H1 (cell line): ENCODE results near the gene CDX2. TPM values are rescaled to one million over a fixed set of nuclear protein-coding genes. Genes with fewer than 3 reads are reported as not detected.

ENCODE experiments used
- CTCF ChIA-PET: fragments of 300-600 bp; sonication (Branson Sonifier 250); formaldehyde crosslinking; loops from one replicate; lab custom pipeline; 2021; ENCODE audit not compliant: partially characterized antibody; lab: Charles Lee
- POLR2A ChIA-PET: fragments of 300-600 bp; sonication (Branson Sonifier 250); formaldehyde crosslinking; loops from one replicate; lab custom pipeline; 2021; ENCODE audit warnings: inconsistent platforms; ENCODE audit not compliant: partially characterized antibody; lab: Charles Lee
- DNase-seq, 2 experiments: peaks; one replicate each; pipeline versions ENCODE4 v3.0.0 to v3.0.0-alpha.2; 2010 to 2022; ENCODE audit warnings: low spot score in 2 of 2, low read depth in 1 of 2, mixed read lengths in 1 of 2
- FAIRE-seq: peaks from 2 replicates; lab custom pipeline; 2011; peaks lifted over from hg19 to GRCh38; lab: Jason Lieb, UNC
- H2AFZ ChIP-seq: 2 replicates; pipeline ENCODE4 v1.8.1; 2012; ENCODE audit warnings: low read length, inconsistent platforms
- H2AK5ac ChIP-seq: 2 replicates; pipeline ENCODE4 v1.6.1; 2013; ENCODE audit warnings: low read depth, low read length
- H2BK120ac ChIP-seq: replicated peaks from 2 replicates; pipeline ENCODE3; 2013; ENCODE audit warnings: low read depth, low read length, inconsistent platforms
- H2BK12ac ChIP-seq: 2 replicates; pipeline ENCODE4 v1.6.1; 2013; ENCODE audit warnings: low read depth, low read length
- H2BK15ac ChIP-seq: 2 replicates; pipeline ENCODE4 v1.6.1; 2013; ENCODE audit warnings: low read length
- H2BK20ac ChIP-seq: 2 replicates; pipeline ENCODE4 v1.6.1; 2013; ENCODE audit warnings: low read length
- H2BK5ac ChIP-seq: 2 replicates; pipeline ENCODE4 v1.6.1; 2013; ENCODE audit warnings: low read depth, low read length
- H3K14ac ChIP-seq: 2 replicates; pipeline ENCODE4 v1.6.1; 2013; ENCODE audit warnings: inconsistent platforms; ENCODE audit not compliant: insufficient read length
- H3K18ac ChIP-seq: 2 replicates; pipeline ENCODE4 v1.6.1; 2013; ENCODE audit warnings: low read length; ENCODE audit errors: extremely low read depth
- H3K23ac ChIP-seq: 2 replicates; pipeline ENCODE4 v1.6.1; 2013; ENCODE audit warnings: inconsistent platforms; ENCODE audit not compliant: insufficient read length
- H3K23me2 ChIP-seq: 2 replicates; pipeline ENCODE4 v1.6.1; 2013; ENCODE audit warnings: low read depth, low read length
- H3K27ac ChIP-seq: 2 replicates; pipeline ENCODE4 v1.6.1; 2011; ENCODE audit warnings: low read depth, low read length, inconsistent platforms
- H3K27me3 ChIP-seq, 4 experiments: replicated peaks in 1 of 4; 1 replicate in 1 of 4; 2 replicates in 3 of 4; pipeline versions ENCODE4 v1.6.1 to v1.8.1; 2011 to 2013; ENCODE audit warnings: low read length in 3 of 4, mild to moderate bottlenecking in 3 of 4, inconsistent platforms in 2 of 4, mixed read lengths in 2 of 4, moderate library complexity in 1 of 4; ENCODE audit not compliant: control insufficient read depth in 3 of 4, insufficient read depth in 3 of 4; ENCODE audit errors: extremely low read depth in 1 of 4
- H3K36me3 ChIP-seq, 4 experiments: 2 replicates each; pipeline versions ENCODE4 v1.6.1 to v1.8.1; 2011 to 2013; ENCODE audit warnings: mild to moderate bottlenecking in 4 of 4, low read length in 3 of 4, moderate library complexity in 2 of 4, control low read depth in 1 of 4, inconsistent platforms in 1 of 4; ENCODE audit not compliant: insufficient read depth in 4 of 4, control insufficient read depth in 2 of 4
- H3K4ac ChIP-seq: replicated peaks from 2 replicates; pipeline ENCODE3; 2013; ENCODE audit warnings: low read length, low read depth, mixed read lengths, inconsistent platforms; ENCODE audit not compliant: insufficient read length
- H3K4me1 ChIP-seq, 4 experiments: replicated peaks in 1 of 4; 1 replicate in 1 of 4; 2 replicates in 3 of 4; pipeline versions ENCODE4 v1.6.1 to v1.8.1; 2011 to 2013; ENCODE audit warnings: low read length in 3 of 4, inconsistent platforms in 2 of 4, mixed read lengths in 1 of 4; ENCODE audit not compliant: insufficient read depth in 4 of 4, control insufficient read depth in 3 of 4
- H3K4me2 ChIP-seq, 2 experiments: 2 replicates each; pipeline versions ENCODE4 v1.6.1 to v1.8.1; 2011 to 2013; ENCODE audit warnings: low read depth in 2 of 2, low read length in 2 of 2, control low read depth in 1 of 2, inconsistent platforms in 1 of 2, mild to moderate bottlenecking in 1 of 2; ENCODE audit not compliant: insufficient read depth in 1 of 2
- H3K4me3 ChIP-seq, 4 experiments: fragments of 200-600, 300-600 bp in 1 of 4; sonication (generic), shearing (Covaris generic), sonication (Bioruptor Twin) in 1 of 4; 2 replicates each; pipeline versions ENCODE4 v1.5.1 to v1.8.1; 2011 to 2016; ENCODE audit warnings: low read length in 4 of 4, low read depth in 3 of 4, control low read depth in 2 of 4, inconsistent platforms in 2 of 4, mild to moderate bottlenecking in 2 of 4, mixed read lengths in 1 of 4, moderate library complexity in 1 of 4; ENCODE audit not compliant: insufficient read depth in 2 of 4; ENCODE audit errors: extremely low read depth in 1 of 4
- H3K56ac ChIP-seq: replicated peaks from 2 replicates; pipeline ENCODE3; 2013; ENCODE audit warnings: low read depth, mild to moderate bottlenecking, mixed read lengths, low read length, inconsistent platforms; ENCODE audit not compliant: insufficient read length
- H3K79me1 ChIP-seq: 2 replicates; pipeline ENCODE4 v1.6.1; 2013; ENCODE audit warnings: low read depth, low read length, control low read depth
- H3K79me2 ChIP-seq, 2 experiments: 2 replicates each; pipeline versions ENCODE4 v1.6.1 to v1.8.1; 2012 to 2013; ENCODE audit warnings: low read length in 2 of 2, mild to moderate bottlenecking in 2 of 2, inconsistent platforms in 1 of 2; ENCODE audit not compliant: insufficient read depth in 2 of 2, control insufficient read depth in 1 of 2
- H3K9ac ChIP-seq, 4 experiments: replicated peaks in 1 of 4; 1 replicate in 1 of 4; 2 replicates in 3 of 4; pipeline versions ENCODE4 v1.6.1 to v1.8.1; 2011 to 2013; ENCODE audit warnings: low read depth in 3 of 4, low read length in 3 of 4, control low read depth in 2 of 4, mild to moderate bottlenecking in 2 of 4, moderate library complexity in 2 of 4, inconsistent platforms in 1 of 4; ENCODE audit errors: extremely low read depth in 1 of 4
- H3K9me3 ChIP-seq, 2 experiments: 2 replicates each; pipeline versions ENCODE4 v1.6.1 to v1.8.1; 2012 to 2013; ENCODE audit warnings: mild to moderate bottlenecking in 2 of 2, moderate library complexity in 2 of 2, control low read depth in 1 of 2, inconsistent platforms in 1 of 2, low read depth in 1 of 2, low read length in 1 of 2, mixed read lengths in 1 of 2; ENCODE audit not compliant: insufficient read depth in 2 of 2
- H4K20me1 ChIP-seq, 2 experiments: replicated peaks in 1 of 2; 2 replicates each; pipeline versions ENCODE3 to v1.8.1; 2011 to 2013; ENCODE audit warnings: inconsistent platforms in 2 of 2, low read length in 2 of 2, mild to moderate bottlenecking in 1 of 2; ENCODE audit not compliant: insufficient read depth in 2 of 2, control insufficient read depth in 1 of 2
- H4K5ac ChIP-seq: 2 replicates; pipeline ENCODE4 v1.6.1; 2013; ENCODE audit warnings: low read length, low read depth, mixed read lengths, inconsistent platforms; ENCODE audit not compliant: insufficient read length
- H4K8ac ChIP-seq: 2 replicates; pipeline ENCODE4 v1.8.0; 2013; ENCODE audit warnings: mild to moderate bottlenecking, moderate library complexity, low read length, inconsistent platforms; ENCODE audit not compliant: insufficient read depth; ENCODE audit errors: extremely low read depth
- H4K91ac ChIP-seq: replicated peaks from 2 replicates; pipeline ENCODE3; 2013; ENCODE audit warnings: low read length, mixed read lengths, inconsistent platforms; ENCODE audit not compliant: insufficient read length
- ATF2 ChIP-seq: IDR thresholded peaks from 2 replicates; pipeline ENCODE4 v1.6.1; 2012; ENCODE audit warnings: low read length, inconsistent platforms
- NRF1 ChIP-seq: IDR thresholded peaks from 2 replicates; pipeline ENCODE4 v1.6.1; 2011; ENCODE audit warnings: mild to moderate bottlenecking, low read depth, low read length, improper control_type of control experiment
- WGBS, 2 experiments: shearing (Covaris generic) in 1 of 2; methylation state at CpG; one replicate each; pipeline versions ENCODE4 v1.1.6 to v1.1.7; 2013 to 2015; ENCODE audit warnings: low lambda C conversion rate in 2 of 2, mixed read lengths in 2 of 2, inconsistent platforms in 1 of 2, low coverage in 1 of 2, missing lambda C conversion rate in 1 of 2; ENCODE audit not compliant: insufficient replicate concordance in 2 of 2, insufficient coverage in 1 of 2, insufficient read length in 1 of 2; ENCODE audit errors: extremely low coverage in 1 of 2, missing lambda C conversion rate in 1 of 2; 5-methylcytosine and 5-hydroxymethylcytosine counted together
- long read RNA-seq, 2 experiments: library from RNA in 1 of 2; library from capped mRNA in 1 of 2; stranded (forward); transcript quantifications; one replicate each; pipeline ENCODE4 v2.0.0, GENCODE V29; 2021; ENCODE audit warnings: inconsistent platforms in 1 of 2
- polyA minus RNA-seq, 3 experiments: library from RNA; depleted of rRNA, polyadenylated mRNA; stranded (reverse); fragments of >200 nt; gene quantifications; 1 replicate in 2 of 3; 2 replicates in 1 of 3; pipeline ENCODE4 v1.2.3, GENCODE V29; 2011
- polyA plus RNA-seq, 7 experiments: library from polyadenylated mRNA; depleted of rRNA in 3 of 7; stranded (reverse) in 5 of 7; unstranded in 2 of 7; fragments of >200 nt in 5 of 7; fragments of 200-250 nt in 2 of 7; gene quantifications; 1 replicate in 5 of 7; 2 replicates in 1 of 7; 4 replicates in 1 of 7; pipeline versions ENCODE4 v1.2.1 to v1.2.3, GENCODE V29; 2011 to 2013; ENCODE audit warnings: missing spikeins in 2 of 7, mixed read lengths in 2 of 7
- total RNA-seq: library from RNA; stranded (reverse); fragmentation: NEBNext Ultra II Directional; extraction: Animal tissue kit (Norgen Biotek cat#: 25700); gene quantifications from 2 replicates; pipeline ENCODE4 v1.2.1, GENCODE V29; 2021

Gene CDX2
- total RNA-seq (0.09 TPM in 1 of 2 replicates, not detected in the other), polyA plus RNA-seq (2011; rRNA removed) (not detected in 2 replicates), polyA minus RNA-seq (2011; rRNA and poly(A)+ RNA removed) (0.06 TPM in 1 of 2 replicates, not detected in the other)
- polyA plus RNA-seq (2011; cell fraction: cytosol; rRNA removed) = not detected
- polyA plus RNA-seq (2011; cell fraction: nucleus; rRNA removed) = 0.03 TPM
- 0.04 to 0.08 TPM (median 0.05 TPM) in 3 of 4 replicates, not detected in the other for polyA plus RNA-seq (2012, experiment 1 of 2)
- 0.13 TPM for polyA plus RNA-seq (2012, experiment 2 of 2)
- 0.06 TPM for polyA plus RNA-seq (2013, experiment 1 of 2)
- 0.17 TPM for polyA plus RNA-seq (2013, experiment 2 of 2)
- not detected for polyA minus RNA-seq (2011; cell fraction: cytosol; rRNA and poly(A)+ RNA removed)
- not detected for polyA minus RNA-seq (2011; cell fraction: nucleus; rRNA and poly(A)+ RNA removed)
- long read RNA-seq, experiment 1 = 0 reads
- long read RNA-seq, experiment 2 = 0 reads

GRCh38 chr13:27969082-27969865 is at the start of gene CDX2:
TSS of gene CDX2 (minus strand) at chr13:27969315. CDS start at chr13:27969006, 309 bp downstream.
- WGBS, 2 experiments = 0% methylated on average over 34 of the region's 34 CpGs; no CpG with 5 or more reads in 1 of the 2 experiments
- POLR2A ChIA-PET = interaction anchor here (1.1 to 5.6 kb wide), 5 partner anchors 9 to 173 kb away, joined by 3 to 31 read pairs (median 5); no protein-coding TSS in a partner anchor
- H3K4me2 ChIP-seq = peak within 1 kb of the TSS; percentile 65 to 83
- TF ChIP-seq NRF1 (no peak), ATF2 (no peak)

More at GRCh38 chr13:27969082-27969865, at the start of gene CDX2:
- Histone ChIP-seq H3K79me2 (no peaks in the 10 kb centered on the region), H2BK20ac (peak within 1 kb of the TSS; percentile 80; the same call in 1 of the 2 replicates), H3K4me1 (peaks cover 8 to 61% (median 38%) of the 10 kb centered on the region in 4 experiments), H3K27me3 (peaks cover 95 to 100% (median 98%) of the 10 kb centered on the region in 4 experiments), H3K23ac (no peak within 1 kb of the TSS), H3K36me3 (peaks cover 0 to 12% (median 0%) of the 10 kb centered on the region in 4 experiments; a peak in 1 of 8 replicates), H2BK15ac (no peak within 1 kb of the TSS; the same call in 1 of the 2 replicates), H2AK5ac (no peak within 1 kb of the TSS), H4K5ac (no peak within 1 kb of the TSS), H4K91ac (peak within 1 kb of the TSS; percentile 36), H3K56ac (no peak within 1 kb of the TSS), H4K8ac (peak within 1 kb of the TSS; percentile 81; the same call in 1 of the 2 replicates), H3K14ac (no peak within 1 kb of the TSS), H3K23me2 (peaks cover 5% of the 10 kb centered on the region; the same call in 1 of the 2 replicates), H3K9ac (no peak within 1 kb of the TSS), H3K27ac (no peak within 1 kb of the TSS), H2AFZ (no peak within 1 kb of the TSS), H4K20me1 (peaks cover 19 to 39% of the 10 kb centered on the region in 2 experiments), H3K4me3 (peak within 1 kb of the TSS; percentile 19 to 51 (median 30); a peak in 6 of 8 replicates), H3K9me3 (no peaks in the 10 kb centered on the region), H3K4ac (no peak within 1 kb of the TSS), H2BK120ac (no peak within 1 kb of the TSS), H2BK5ac (peak within 1 kb of the TSS; percentile 28; the same call in 1 of the 2 replicates), H3K79me1 (no peaks in the 10 kb centered on the region), H3K18ac (peak within 1 kb of the TSS; percentile 81; the same call in 1 of the 2 replicates), H2BK12ac (peak within 1 kb of the TSS; percentile 99)
- CTCF ChIA-PET = interaction anchor here (0.6 to 20.5 kb wide), 7 partner anchors 1 to 176 kb away, joined by 3 to 283 read pairs (median 49); partner anchors contain the start of genes CDX2 and URAD
- FAIRE-seq (peak; percentile 80), DNase-seq (no peak)
